NCI-H128 (cell line): Measurements from ENCODE around the gene WBP2.
A peak's percentile ranks its signal among the peaks of the same experiment; 100 is the strongest.

Source experiments
- DNase-seq: peaks from one replicate; lab custom pipeline; 2025; ENCODE audit not compliant: unreplicated experiment; lab: John Stamatoyannopoulos, UW

WBP2 gene

GRCh38 chr17:75855310-75856061 is at the start of gene WBP2:
Gene WBP2, minus strand, starts transcription at chr17:75855335. Its CDS starts 38 bp downstream, at chr17:75855297.
- DNase-seq, result peak; percentile 97

- no peak for DNase-seq
Observed at GRCh38 chr17:75902406-75902805, 47.3 kb upstream of the WBP2 start.

- no peak for DNase-seq
Observed at GRCh38 chr17:75901727-75902126, 46.6 kb upstream of the WBP2 start.

- no peak for DNase-seq
Observed at GRCh38 chr17:75900691-75901533, 45.8 kb upstream of the WBP2 start.

GRCh38 chr17:75899767-75900468 is 44.8 kb upstream of the WBP2 start:
- no peak for DNase-seq

- DNase-seq, result no peak
Observed at GRCh38 chr17:75899353-75899752, 44.2 kb upstream of the WBP2 start.

GRCh38 chr17:75898791-75899190 is 43.7 kb upstream of the WBP2 start:
- no peak for DNase-seq

GRCh38 chr17:75898065-75898464 is 42.9 kb upstream of the WBP2 start:
- no peak for DNase-seq

GRCh38 chr17:75897160-75898019 is 42.3 kb upstream of the WBP2 start:
- no peak for DNase-seq

GRCh38 chr17:75896415-75897159 is 41.5 kb upstream of the WBP2 start, which contains the start of gene TRIM65:
Gene TRIM65, minus strand, starts transcription at chr17:75896951. Its CDS starts 14 bp downstream, at chr17:75896937.
- no peak for DNase-seq

GRCh38 chr17:75895370-75896155 is 40.4 kb upstream of the WBP2 start:
- no peak for DNase-seq

GRCh38 chr17:75894049-75894733 is 39.1 kb upstream of the WBP2 start:
- DNase-seq, result no peak

- DNase-seq, result no peak
Observed at GRCh38 chr17:75893305-75894048, 38.3 kb upstream of the WBP2 start.

GRCh38 chr17:75892556-75893224 is 37.6 kb upstream of the WBP2 start:
- no peak for DNase-seq

GRCh38 chr17:75891605-75892555 is 36.7 kb upstream of the WBP2 start:
- no peak for DNase-seq

GRCh38 chr17:75891022-75891604 is 36.0 kb upstream of the WBP2 start:
- no peak for DNase-seq
